ENCODE data around the gene SPTBN1.

- no peak for TF ChIP-seq JUN (CRISPR knock-in tag; IDR thresholded peaks at IDR 0.05)
- no peak for TF ChIP-seq MAFK (conservative IDR thresholded peaks at IDR 0.05 in 1 of 2, IDR thresholded peaks at IDR 0.05 in 1 of 2; ENCODE audit: low read length in 2 of 2)
- no peak for TF ChIP-seq MEF2D (CRISPR knock-in tag; IDR thresholded peaks at IDR 0.05)
- 0 out of 2 replicates have a peak, but pooled peaks have one; percentile 68 for TF ChIP-seq BRCA1 (CRISPR knock-in tag; IDR thresholded peaks at IDR 0.05)
- no peak for TF ChIP-seq PCBP1 (IDR thresholded peaks at IDR 0.05; ENCODE audit: borderline replicate concordance, low read depth, low read length)
- TF ChIP-seq YEATS2 (CRISPR knock-in tag; IDR thresholded peaks at IDR 0.05; ENCODE audit: borderline replicate concordance), result no peak
- no peak for TF ChIP-seq HCFC1 (IDR thresholded peaks at IDR 0.05; ENCODE audit: low read depth, low read length)
- TF ChIP-seq PCBP2 (optimal IDR thresholded peaks at IDR 0.05; ENCODE audit: low read depth, low read length, poor library complexity, severe bottlenecking), result no peak
Measured at GRCh38 chr2:54666634-54667265, 210.6 kb downstream of the SPTBN1 start.
